Breast epithelium (tissue), 4 donors: ENCODE data around the gene MAP3K15. TPM values are rescaled to one million over a fixed set of nuclear protein-coding genes. Genes with fewer than 3 reads are reported as not detected.
A peak's percentile ranks its signal among the peaks of the same experiment; 100 is the strongest.

Source experiments
- DNase-seq, 2 donors: peaks; one replicate each; pipeline ENCODE4 v3.0.0-alpha.2; 2019; ENCODE audit warnings: low spot score in 2 of 2
- H3K27ac ChIP-seq, 2 donors: fragments of 200-600 bp; sonication (generic) in 1 of 2; one replicate each; pipeline ENCODE4 v1.5.1; 2016 to 2019; ENCODE audit warnings: mild to moderate bottlenecking in 1 of 2
- H3K27me3 ChIP-seq, 2 donors: fragments of 200-600 bp; sonication (generic) in 1 of 2; one replicate each; pipeline versions ENCODE4 v1.5.1 to v1.6.0; 2017 to 2019; ENCODE audit warnings: control low read depth in 1 of 2, mild to moderate bottlenecking in 1 of 2
- H3K36me3 ChIP-seq: fragments of 200-600 bp; one replicate; pipeline ENCODE4 v1.5.1; 2019
- H3K4me1 ChIP-seq, 2 donors: fragments of 200-600 bp; sonication (generic); one replicate each; pipeline ENCODE4 v1.5.1; 2016 to 2019; ENCODE audit warnings: control low read depth in 1 of 2
- H3K4me3 ChIP-seq, 3 donors: fragments of 200-600 bp; sonication (generic); 1 replicate in 2 of 3; 2 replicates in 1 of 3; pipeline ENCODE4 v1.5.1; 2016 to 2019; ENCODE audit warnings: mild to moderate bottlenecking in 3 of 3, moderate library complexity in 2 of 3
- H3K9me3 ChIP-seq, 2 donors: fragments of 200-600 bp; sonication (generic) in 1 of 2; one replicate each; pipeline ENCODE4 v1.5.1; 2016 to 2019; ENCODE audit warnings: control low read depth in 1 of 2
- CTCF ChIP-seq, 3 donors: fragments of 450-650 bp; IDR thresholded peaks; one replicate each; pipeline ENCODE4 v1.5.1; 2016 to 2017; ENCODE audit warnings: antibody characterized with exemption in 3 of 3, mild to moderate bottlenecking in 3 of 3, moderate library complexity in 3 of 3
- POLR2A ChIP-seq: fragments of 450-650 bp; IDR thresholded peaks from one replicate; pipeline ENCODE4 v1.6.1; 2016; ENCODE audit warnings: antibody characterized with exemption, mild to moderate bottlenecking, moderate library complexity
- POLR2AphosphoS5 ChIP-seq, 3 donors: sonication (generic); formaldehyde crosslinking; IDR thresholded peaks; one replicate each; pipeline ENCODE4 v1.6.1; 2017; ENCODE audit warnings: antibody characterized with exemption in 3 of 3
- intact Hi-C: fragments of 100-400 bp; cut with DNase I; formaldehyde crosslinking; loops from one replicate; pipeline ENCODE4 v1.15.1; 2023; ENCODE audit warnings: low total_unique reads
- total RNA-seq, 3 donors: library from RNA; depleted of rRNA; stranded (reverse); fragments of >200 nt; gene quantifications; one replicate each; pipeline ENCODE4 v1.1.0, GENCODE V29; 2016

Gene MAP3K15
- not detected for total RNA-seq

- Histone ChIP-seq H3K4me1 (no peaks in the 10 kb centered on the region), H3K36me3 (no peaks in the 10 kb centered on the region), H3K27ac (no peak within 1 kb of the TSS), H3K9me3 (peaks cover 5 to 18% of the 10 kb centered on the region in 2 donors), H3K4me3 (peak within 1 kb of the TSS; percentile 18 to 64 (median 36)), H3K27me3 (peaks cover 0 to 44% of the 10 kb centered on the region in 2 donors)
- TF ChIP-seq CTCF (IDR thresholded peaks at IDR 0.05) (no peak), POLR2AphosphoS5 (IDR thresholded peaks at IDR 0.05) (no peak), POLR2A (no peak)
- intact Hi-C loops = no loop called here
- no peak for DNase-seq
Observed at GRCh38 chrX:19514791-19515614, at the start of gene MAP3K15. MAP3K15 (minus strand) TSS chrX:19515508; CDS start chrX:19515261, 247 bp downstream.

- H3K4me1 ChIP-seq = no peaks in the 10 kb centered on the region
- H3K27me3 ChIP-seq = peaks cover 0 to 30% of the 10 kb centered on the region in 2 donors
- H3K27ac ChIP-seq = no peak overlapping the region
- no peaks in the 10 kb centered on the region for H3K36me3 ChIP-seq
- TF ChIP-seq CTCF (IDR thresholded peaks at IDR 0.05) (no peak), POLR2A (no peak), POLR2AphosphoS5 (IDR thresholded peaks at IDR 0.05) (no peak)
- H3K9me3 ChIP-seq = no peaks in the 10 kb centered on the region
- no peak overlapping the region for H3K4me3 ChIP-seq
- intact Hi-C loops = no loop called here
- no peak for DNase-seq
Observed at GRCh38 chrX:19564606-19565005, 49.3 kb upstream of the MAP3K15 start.

- Histone ChIP-seq H3K4me3 (no peak overlapping the region), H3K27ac (no peak overlapping the region), H3K27me3 (peaks cover 0 to 30% of the 10 kb centered on the region in 2 donors), H3K36me3 (no peaks in the 10 kb centered on the region), H3K9me3 (no peaks in the 10 kb centered on the region), H3K4me1 (no peaks in the 10 kb centered on the region)
- intact Hi-C loops = no loop called here
- DNase-seq = no peak
- TF ChIP-seq POLR2A (no peak), POLR2AphosphoS5 (IDR thresholded peaks at IDR 0.05) (no peak), CTCF (IDR thresholded peaks at IDR 0.05) (no peak)
Observed at GRCh38 chrX:19563746-19564145, 48.4 kb upstream of the MAP3K15 start.

- no peaks in the 10 kb centered on the region for H3K36me3 ChIP-seq
- H3K4me1 ChIP-seq = no peaks in the 10 kb centered on the region
- H3K27me3 ChIP-seq = peaks cover 0 to 30% of the 10 kb centered on the region in 2 donors
- TF ChIP-seq POLR2A (no peak), POLR2AphosphoS5 (IDR thresholded peaks at IDR 0.05) (no peak), CTCF (IDR thresholded peaks at IDR 0.05) (no peak)
- intact Hi-C loops = no loop called here
- no peak overlapping the region for H3K27ac ChIP-seq
- DNase-seq = no peak
- no peak overlapping the region for H3K4me3 ChIP-seq
- H3K9me3 ChIP-seq = no peaks in the 10 kb centered on the region
Observed at GRCh38 chrX:19563327-19563726, 48.0 kb upstream of the MAP3K15 start.

GRCh38 chrX:19560611-19561010 lies 45.3 kb upstream of the MAP3K15 start:
- TF ChIP-seq POLR2AphosphoS5 (IDR thresholded peaks at IDR 0.05) (no peak), POLR2A (no peak), CTCF (IDR thresholded peaks at IDR 0.05) (no peak)
- Histone ChIP-seq H3K4me3 (no peak overlapping the region), H3K4me1 (no peaks in the 10 kb centered on the region), H3K27ac (no peak overlapping the region), H3K36me3 (no peaks in the 10 kb centered on the region), H3K9me3 (no peaks in the 10 kb centered on the region), H3K27me3 (peaks cover 0 to 39% of the 10 kb centered on the region in 2 donors)
- intact Hi-C loops = no loop called here
- DNase-seq = no peak
